ENCODE results near the gene PGM1.
"Not testable (repeated sequence)": the region's sequence is repeated elsewhere in the genome, so short reads cannot be mapped to it uniquely, and the experiment has no call there.

Gene PGM1

DNA sequence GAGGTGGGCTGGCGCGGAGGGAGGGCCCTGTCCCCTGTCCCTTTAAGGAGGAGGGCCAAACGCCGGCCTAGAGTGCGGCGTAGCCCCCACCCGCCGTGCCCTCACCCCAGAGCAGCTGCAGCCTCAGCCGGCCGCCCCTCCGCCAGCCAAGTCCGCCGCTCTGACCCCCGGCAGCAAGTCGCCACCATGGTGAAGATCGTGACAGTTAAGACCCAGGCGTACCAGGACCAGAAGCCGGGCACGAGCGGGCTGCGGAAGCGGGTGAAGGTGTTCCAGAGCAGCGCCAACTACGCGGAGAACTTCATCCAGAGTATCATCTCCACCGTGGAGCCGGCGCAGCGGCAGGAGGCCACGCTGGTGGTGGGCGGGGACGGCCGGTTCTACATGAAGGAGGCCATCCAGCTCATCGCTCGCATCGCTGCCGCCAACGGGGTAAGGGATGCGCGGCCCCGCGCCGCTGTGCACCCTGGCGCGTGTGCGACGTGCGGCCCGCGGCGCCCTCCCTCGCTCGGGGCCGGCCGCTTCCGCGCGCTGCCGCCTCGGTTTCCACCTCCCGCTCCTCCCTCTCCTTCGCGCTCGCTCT lies at the start of gene PGM1:
PGM1 (plus strand) TSS at position 109 of the 583 bp plus-strand sequence; CDS start at position 187, 78 bp downstream.
- DNase-seq: peak; percentile 14 to 63

DNA sequence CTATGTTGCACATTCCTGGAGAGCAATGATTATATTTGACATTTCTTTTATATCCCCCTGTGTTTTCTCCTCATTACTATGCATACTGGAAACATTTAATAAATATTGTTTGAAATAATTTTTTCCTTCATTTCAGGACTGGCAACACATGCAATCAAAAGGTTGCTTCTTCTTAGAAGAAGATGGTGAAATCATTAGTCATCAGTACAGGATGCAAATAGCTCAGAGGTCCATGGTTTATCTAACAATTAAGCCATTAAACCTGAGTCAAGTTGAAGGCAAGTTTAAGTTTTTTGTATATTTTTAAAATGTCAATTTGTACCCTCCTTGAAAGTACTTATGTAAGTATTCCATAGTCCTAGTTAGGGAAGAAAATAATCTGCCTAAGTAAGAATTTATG lies 47.4 kb upstream of the PGM1 start:
- DNase-seq: no peak

DNA sequence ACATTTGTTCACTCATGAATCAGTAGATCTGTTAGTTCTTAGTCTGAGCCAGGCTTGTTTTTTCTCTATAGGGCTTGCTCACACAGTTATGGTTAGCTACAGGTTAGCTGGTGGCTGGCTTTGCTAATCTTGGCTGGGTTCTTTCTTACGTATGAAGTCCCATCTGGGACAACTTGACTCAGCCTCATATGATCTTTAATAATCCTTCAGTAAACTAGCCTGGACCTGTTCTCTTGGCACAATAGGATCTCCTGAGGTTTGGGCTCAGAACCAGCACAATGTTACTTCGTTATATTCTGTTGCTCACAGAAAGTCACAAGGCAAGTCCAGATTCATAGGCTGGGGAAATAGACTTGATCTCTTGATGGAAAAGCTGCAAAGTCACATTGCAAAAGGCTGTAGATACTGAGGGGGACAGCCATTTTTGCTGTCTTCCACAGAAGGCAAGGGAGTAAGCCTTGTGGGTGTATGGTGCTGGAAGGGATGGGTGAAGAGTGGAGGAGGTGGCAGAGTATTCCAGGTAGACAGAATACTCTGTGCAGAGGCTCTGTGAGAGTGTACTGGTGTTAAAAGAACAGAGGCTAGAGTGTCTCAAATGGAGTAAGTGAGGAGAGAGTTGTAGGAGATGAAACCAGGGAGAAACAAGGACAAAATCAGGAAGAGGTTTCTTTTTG lies 45.5 kb upstream of the PGM1 start:
- no peak for DNase-seq

DNA sequence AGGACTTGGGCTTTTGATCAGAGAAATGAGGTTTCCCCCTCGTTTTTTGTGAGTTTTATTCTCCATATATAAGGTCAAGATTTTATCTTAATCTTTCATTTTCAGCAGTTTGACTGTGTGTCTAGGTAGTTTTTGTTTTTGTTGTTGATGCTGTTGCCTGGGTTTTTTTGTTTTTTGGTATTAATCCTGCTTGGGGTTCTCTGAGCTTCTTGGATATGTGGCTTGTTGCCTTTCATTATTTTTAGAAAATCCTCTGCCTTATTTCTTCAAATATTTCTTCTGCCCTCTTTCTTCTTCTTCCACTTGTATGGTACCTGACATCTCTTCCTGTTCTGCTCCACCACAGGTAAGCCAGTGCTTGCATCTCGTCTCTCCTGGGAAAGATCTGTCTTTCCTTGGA lies 44.9 kb upstream of the PGM1 start:
- no peak for DNase-seq

- no peak for DNase-seq
Measured at GRCh38 chr1:63548877-63549276, 44.3 kb upstream of the PGM1 start.

GRCh38 chr1:63555480-63555879 lies 37.7 kb upstream of the PGM1 start:
- DNase-seq: no peak

- DNase-seq: peak in 1 of 2 experiments; percentile 25
Measured at GRCh38 chr1:63557365-63557987, 35.7 kb upstream of the PGM1 start.

DNA sequence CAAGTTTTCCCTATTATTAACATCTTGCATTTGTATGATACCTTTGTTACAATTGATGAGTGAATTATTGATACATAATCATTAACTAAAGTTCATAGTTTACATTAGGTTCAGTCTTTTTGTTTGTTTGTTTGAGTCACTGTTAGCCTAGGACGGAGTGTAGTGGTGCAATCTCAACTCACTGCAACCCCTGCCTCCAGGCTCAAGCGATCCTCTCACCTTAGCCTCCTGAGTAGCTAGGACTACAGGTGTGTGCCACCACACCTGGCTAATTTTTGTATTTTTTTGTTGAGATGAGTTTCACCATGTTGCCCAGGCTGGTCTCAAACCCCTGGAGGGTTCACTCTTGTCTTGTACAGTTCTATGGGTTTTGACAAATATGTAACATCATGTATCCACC lies 33.9 kb upstream of the PGM1 start:
- DNase-seq: no peak

DNA sequence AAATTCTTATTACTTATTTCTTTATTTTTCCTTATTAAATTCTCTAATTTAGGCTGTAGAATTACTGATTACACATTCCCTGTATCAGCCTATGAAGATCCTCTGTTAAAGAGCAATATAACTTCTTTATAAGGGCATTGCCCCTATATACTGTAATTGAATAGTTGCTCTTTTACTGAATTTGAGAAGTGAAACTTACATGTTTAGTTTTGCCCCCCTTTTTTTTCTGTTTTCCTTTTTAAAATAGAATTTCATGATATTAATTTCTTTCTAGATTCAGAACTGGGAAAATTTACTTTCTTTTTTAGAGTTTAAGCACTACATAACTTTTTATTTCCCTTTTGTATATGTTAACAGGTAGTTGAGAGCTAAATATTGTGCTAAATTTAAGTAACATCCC lies 29.5 kb upstream of the PGM1 start:
- no peak for DNase-seq

DNA sequence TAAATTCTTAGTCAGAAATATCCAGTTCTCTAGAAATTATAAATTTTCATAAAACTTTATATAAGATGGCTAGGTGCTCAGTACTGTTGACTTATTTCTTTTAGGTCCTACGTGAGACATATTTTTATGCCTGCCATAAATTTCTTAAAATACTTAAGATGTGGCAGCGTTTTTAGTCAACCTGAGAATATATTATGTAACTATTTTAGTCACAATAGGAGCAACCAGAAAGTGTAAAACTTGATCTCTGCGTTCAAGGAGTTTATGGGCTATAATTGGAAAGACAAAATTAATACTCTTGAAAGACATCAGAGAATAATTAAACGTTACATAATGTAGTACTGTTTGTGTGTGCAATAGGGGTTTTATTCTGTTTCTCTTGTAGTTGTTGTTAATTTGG lies 24.1 kb upstream of the PGM1 start:
- DNase-seq: no peak

- DNase-seq: no peak
Measured at GRCh38 chr1:63569640-63570316, 23.4 kb upstream of the PGM1 start.

DNA sequence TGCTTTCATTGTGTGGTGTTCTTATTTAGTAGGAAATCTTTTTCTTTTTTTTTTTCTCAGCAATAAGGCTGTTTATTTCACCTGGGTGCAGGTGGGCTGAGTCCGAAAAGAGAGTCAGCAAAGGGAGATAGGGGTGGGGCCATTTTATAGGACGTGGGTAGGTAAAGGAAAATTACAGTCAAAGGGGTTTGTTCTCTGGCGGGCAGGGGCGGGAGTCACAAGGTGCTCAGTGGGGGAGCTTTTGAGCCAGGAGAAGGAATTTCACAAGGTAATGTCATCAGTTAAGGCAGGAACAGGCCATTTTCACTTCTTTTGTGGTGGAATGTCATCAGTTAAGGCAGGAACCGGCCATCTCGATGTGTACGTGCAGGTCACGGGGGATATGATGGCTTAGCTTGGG lies 20.5 kb upstream of the PGM1 start:
- DNase-seq: not testable (repeated sequence)

DNA sequence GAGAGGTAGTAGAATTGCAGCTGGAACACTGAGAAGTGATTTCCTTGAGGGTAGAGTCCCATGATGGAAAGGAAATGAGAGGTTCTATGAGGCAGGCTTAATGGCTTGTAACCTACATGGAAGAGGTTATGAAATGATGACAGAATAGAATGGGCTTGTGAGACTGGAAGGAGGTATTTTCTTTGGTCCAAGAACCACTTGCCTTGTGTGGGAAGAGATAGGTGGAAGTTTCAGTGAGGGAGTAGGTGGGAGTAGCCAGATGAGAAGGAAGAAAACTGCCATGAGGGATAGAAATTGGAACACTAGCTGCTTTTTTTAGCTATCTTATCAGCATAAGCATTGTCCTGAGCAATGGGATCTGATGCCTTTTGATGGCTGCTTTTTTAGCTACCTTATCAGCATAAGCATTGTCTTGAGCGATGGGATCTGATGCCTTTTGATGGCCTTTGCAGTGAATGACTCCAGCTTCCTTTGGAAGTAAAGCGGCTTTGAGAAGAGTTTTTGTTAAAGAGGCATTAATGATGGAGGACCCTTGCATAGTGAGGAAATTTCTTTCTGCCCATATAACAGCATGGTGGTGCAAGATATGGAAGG lies 18.9 kb upstream of the PGM1 start:
- DNase-seq: not testable (repeated sequence)

DNA sequence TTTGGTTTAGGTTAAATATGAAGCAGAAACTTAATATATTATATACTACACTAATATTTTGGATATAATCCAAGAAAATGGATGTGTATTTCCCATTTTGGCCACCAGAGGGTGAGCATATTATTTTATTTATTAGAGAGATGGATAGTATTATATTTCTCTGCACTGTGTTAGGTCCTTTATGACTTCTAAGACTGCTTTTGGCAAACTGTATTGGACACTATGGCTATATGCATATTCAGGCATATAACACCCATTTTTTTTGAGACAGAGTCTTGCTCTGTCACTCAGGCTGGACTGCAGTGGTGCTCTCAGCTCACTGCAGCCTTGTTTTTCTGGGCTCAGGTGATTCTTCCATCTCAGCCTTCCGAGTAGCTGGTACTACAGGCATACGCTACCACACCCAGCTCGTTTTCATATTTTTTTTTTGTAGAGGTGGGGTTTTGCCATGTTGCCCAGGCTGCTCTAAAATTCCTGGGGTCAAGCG lies 17.8 kb upstream of the PGM1 start:
- peak in 1 of 2 experiments; percentile 37 for DNase-seq

DNA sequence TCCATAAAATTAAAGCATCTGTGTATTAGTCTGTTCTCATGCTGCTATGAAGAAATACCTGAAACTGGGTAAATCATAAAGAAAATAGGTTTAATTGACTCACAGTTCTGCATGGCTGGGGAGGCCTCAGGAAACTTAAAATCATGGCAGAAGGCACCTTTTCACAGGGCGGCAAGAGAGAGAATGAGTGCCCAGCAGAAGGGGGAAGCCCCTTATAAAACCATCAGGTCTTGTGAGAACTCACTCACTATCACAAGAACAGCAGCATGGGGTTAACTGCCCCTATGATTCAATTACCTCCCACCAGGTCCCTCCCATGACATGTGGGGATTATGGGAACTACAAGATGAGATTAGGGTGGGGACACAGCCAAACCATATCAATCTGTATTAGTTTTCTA lies 6.9 kb upstream of the PGM1 start:
- not testable (repeated sequence) for DNase-seq

DNA sequence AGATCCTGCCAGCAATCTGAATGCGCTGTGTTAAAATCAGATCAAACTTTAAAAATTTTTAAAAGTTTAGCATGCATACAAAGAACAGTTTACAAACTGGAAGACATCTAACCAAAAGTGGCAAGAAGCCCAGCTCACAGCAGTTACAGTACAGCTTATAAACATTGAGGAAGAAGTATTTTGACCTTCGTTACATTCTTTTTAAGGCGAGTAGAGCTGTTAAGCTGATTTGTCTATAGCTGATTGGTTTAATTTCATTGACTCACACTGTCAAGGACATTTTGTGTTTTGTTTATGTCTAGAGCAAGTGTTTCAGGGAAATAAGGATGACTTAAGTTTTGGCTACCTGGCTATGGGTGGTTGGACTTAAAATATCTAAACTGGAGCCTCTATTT lies 3.0 kb upstream of the PGM1 start:
- no peak for DNase-seq

DNA sequence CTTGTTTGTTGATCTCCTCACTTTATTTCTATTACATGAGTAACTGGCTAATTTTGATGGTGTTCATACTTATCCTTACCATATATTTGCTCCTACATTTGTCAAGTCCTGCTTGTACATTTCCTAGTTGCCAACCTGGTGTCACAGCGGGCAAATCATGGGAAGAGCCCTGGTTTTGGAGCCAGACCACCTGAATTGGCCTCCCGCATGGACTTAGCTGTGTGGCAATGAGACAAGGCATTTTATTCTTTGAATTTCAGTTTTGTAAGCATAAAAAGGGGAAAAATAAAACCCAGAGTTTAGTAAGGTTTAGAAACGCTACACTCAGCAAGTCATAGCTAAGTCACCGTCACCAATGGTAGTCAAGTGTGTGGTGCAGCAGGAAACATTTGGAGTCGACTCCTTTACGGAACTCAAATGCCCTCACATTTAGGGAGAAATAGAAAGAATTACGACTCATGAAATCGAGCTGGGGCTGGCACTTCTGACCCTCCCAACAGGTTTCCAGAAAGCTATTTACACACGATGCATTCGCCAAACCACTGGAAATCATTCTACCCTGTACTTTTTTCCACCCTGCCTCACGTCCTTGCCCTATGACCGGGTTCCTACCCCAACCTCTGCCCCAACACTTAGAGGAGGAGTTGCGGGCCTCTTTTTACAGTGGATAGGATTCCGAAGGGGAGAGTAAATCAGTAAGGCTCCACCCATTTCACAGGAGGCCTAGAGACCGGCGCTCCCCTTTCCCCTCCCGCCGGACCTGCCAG lies 492 bp upstream of the PGM1 start:
- no peak for DNase-seq

- DNase-seq: peak; percentile 49 to 75
Measured at GRCh38 chr1:63593886-63594605, 835 bp downstream of the PGM1 start.

DNA sequence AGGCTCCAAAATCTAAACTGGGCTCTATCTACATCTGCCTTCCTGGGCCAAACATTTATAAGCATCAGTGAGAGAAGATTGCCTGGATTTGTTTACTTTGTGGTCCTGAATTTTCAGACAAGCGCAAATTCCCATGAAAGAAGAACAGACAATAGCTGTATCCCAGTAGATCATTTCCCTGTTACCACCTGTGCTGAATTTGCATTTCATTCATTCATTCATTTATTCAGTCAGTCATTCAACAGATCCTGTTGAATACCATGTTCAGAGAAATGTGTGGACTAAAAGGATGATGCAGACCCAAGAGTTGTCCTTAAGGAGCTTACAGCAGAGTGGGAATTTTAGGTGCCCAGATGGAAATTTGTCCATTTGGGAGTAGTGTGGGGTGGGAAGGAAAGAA lies 2.2 kb downstream of the PGM1 start:
- DNase-seq: no peak

- no peak for DNase-seq
Measured at GRCh38 chr1:63599799-63600198, 6.6 kb downstream of the PGM1 start.

- no peak for DNase-seq
Measured at GRCh38 chr1:63600248-63600647, 7.0 kb downstream of the PGM1 start.

- no peak for DNase-seq
Measured at GRCh38 chr1:63601061-63601460, 7.8 kb downstream of the PGM1 start.
